ENCODE measurements around the gene SYPL1.

Gene SYPL1

GRCh38 chr7:106100863-106101629, 11.1 kb downstream of the SYPL1 start:
- no peak for DNase-seq (ENCODE audit: extremely low spot score)
- ChIA-PET POLR2A (interaction anchor here (2.7 kb wide), 1 partner anchor 11 kb away, joined by 11 read pairs; the partner anchor contains the start of gene SYPL1), CTCF (interaction anchor here (0.6 kb wide), 1 partner anchor 14 kb away, joined by 4 read pairs; no protein-coding TSS in a partner anchor)
- TF ChIP-seq ELF4 (IDR thresholded peaks at IDR 0.05), result no peak
- no peak for TF ChIP-seq FOXK2 (IDR thresholded peaks at IDR 0.05)
- TF ChIP-seq ZNF384 (IDR thresholded peaks at IDR 0.05), result no peak
- no peak for TF ChIP-seq PKNOX1 (IDR thresholded peaks at IDR 0.05)
- no peak for TF ChIP-seq L3MBTL2 (conservative IDR thresholded peaks at IDR 0.05)
- TF ChIP-seq SP1 (IDR thresholded peaks at IDR 0.05), result no peak
- no peak for TF ChIP-seq ARNT (IDR thresholded peaks at IDR 0.05)
- TF ChIP-seq TARDBP (IDR thresholded peaks at IDR 0.05), result no peak
- TF ChIP-seq HDGF (IDR thresholded peaks at IDR 0.05; ENCODE audit: borderline replicate concordance), result no peak
- no peak for TF ChIP-seq LEF1 (IDR thresholded peaks at IDR 0.05; ENCODE audit: borderline replicate concordance)

DNA sequence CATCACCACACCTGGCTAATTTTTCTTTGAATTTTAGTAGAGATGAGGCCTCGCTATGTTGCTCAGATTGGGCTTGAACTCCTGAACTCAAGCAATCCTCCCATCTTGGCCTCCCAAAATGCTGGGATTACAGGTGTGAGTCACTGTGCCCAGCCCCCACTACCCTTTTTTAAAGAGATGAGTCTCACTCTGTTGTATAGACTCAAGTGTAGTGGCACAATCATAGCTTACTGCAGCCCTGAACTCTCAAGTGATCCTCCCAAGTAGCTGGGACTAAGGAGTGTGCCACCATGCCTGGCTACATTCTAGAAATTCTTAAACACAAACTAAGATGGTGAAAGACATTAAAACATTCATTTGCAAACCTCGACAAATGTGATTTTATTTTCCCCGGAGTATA, 12.6 kb downstream of the SYPL1 start:
- DNase-seq (ENCODE audit: extremely low spot score), result no peak
- POLR2A ChIA-PET, result interaction anchor here (2.7 kb wide), 1 partner anchor 12 kb away, joined by 11 read pairs; the partner anchor contains the start of gene SYPL1
- CTCF ChIA-PET, result no interaction called here
- TF ChIP-seq TARDBP (IDR thresholded peaks at IDR 0.05), result no peak
- TF ChIP-seq FOXA1 (IDR thresholded peaks at IDR 0.05), result no peak
- TF ChIP-seq SUZ12 (IDR thresholded peaks at IDR 0.05), result no peak
- no peak for TF ChIP-seq LEF1 (IDR thresholded peaks at IDR 0.05; ENCODE audit: borderline replicate concordance)
- no peak for TF ChIP-seq ZNF384 (IDR thresholded peaks at IDR 0.05)
- TF ChIP-seq FOXM1 (IDR thresholded peaks at IDR 0.05; ENCODE audit: borderline replicate concordance), result no peak
- no peak for TF ChIP-seq ELF4 (IDR thresholded peaks at IDR 0.05)
- TF ChIP-seq CTBP1 (IDR thresholded peaks at IDR 0.05; ENCODE audit: borderline replicate concordance), result no peak
- no peak for TF ChIP-seq ARNT (IDR thresholded peaks at IDR 0.05)
- no peak for TF ChIP-seq NFRKB (IDR thresholded peaks at IDR 0.05)

DNA sequence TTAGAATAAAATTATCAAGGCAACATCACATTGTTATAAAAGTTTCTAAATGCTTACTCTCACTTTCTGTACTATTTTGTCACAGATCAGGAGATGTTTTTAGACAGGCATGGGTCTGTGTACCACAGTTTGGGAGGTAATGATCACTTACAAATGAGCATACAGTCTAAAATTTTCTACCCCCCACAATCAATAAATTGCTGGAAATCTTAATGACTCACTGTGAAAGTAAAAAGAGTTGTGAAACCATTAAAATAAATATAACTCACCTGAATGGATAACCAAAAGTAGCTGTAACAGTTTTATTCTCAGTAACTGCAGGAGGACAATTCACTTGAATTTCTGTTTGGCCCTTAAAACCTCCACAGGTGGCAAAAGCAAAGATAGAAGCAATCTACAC, 13.2 kb downstream of the SYPL1 start:
- TF ChIP-seq BHLHE40 (IDR thresholded peaks at IDR 0.05; ENCODE audit: borderline replicate concordance) (no peak), TARDBP (IDR thresholded peaks at IDR 0.05) (no peak), FOXM1 (IDR thresholded peaks at IDR 0.05; ENCODE audit: borderline replicate concordance) (no peak), ZNF384 (IDR thresholded peaks at IDR 0.05) (no peak), SP1 (IDR thresholded peaks at IDR 0.05) (no peak), FOXK2 (IDR thresholded peaks at IDR 0.05) (no peak), ELF4 (IDR thresholded peaks at IDR 0.05) (no peak), CTBP1 (IDR thresholded peaks at IDR 0.05; ENCODE audit: borderline replicate concordance) (no peak), SUZ12 (IDR thresholded peaks at IDR 0.05) (no peak), FOXA1 (IDR thresholded peaks at IDR 0.05) (no peak), PKNOX1 (IDR thresholded peaks at IDR 0.05) (no peak), HDGF (IDR thresholded peaks at IDR 0.05; ENCODE audit: borderline replicate concordance) (no peak), LEF1 (IDR thresholded peaks at IDR 0.05; ENCODE audit: borderline replicate concordance) (no peak), L3MBTL2 (conservative IDR thresholded peaks at IDR 0.05) (no peak), NFRKB (IDR thresholded peaks at IDR 0.05) (no peak), ARNT (IDR thresholded peaks at IDR 0.05) (no peak)
- no peak for DNase-seq (ENCODE audit: extremely low spot score)
- CTCF ChIA-PET, result no interaction called here
- POLR2A ChIA-PET, result interaction anchor here (2.7 kb wide), 1 partner anchor 13 kb away, joined by 11 read pairs; the partner anchor contains the start of gene SYPL1

DNA sequence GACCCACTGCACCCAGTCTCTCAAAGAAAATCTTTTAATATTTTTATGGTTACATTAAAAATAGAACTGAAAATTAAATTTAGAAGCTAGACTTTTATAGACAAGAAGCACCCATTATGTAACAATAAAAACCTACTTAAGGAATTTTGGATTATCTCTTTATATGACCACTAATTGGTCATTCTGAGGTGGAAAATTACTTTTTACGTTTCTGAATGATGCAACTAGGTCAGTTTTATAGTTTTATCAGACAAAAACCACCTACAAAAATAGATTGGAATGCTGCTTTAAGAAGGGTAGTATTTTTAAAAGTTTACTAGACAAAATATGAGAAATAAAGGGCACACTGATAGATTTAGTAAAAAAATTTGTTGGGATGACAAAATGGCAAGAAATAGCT, 16.5 kb downstream of the SYPL1 start:
- ChIA-PET POLR2A (no interaction called here), CTCF (interaction anchor here (0.6 kb wide), 1 partner anchor 10 kb away, joined by 3 read pairs; no protein-coding TSS in a partner anchor)
- no peak for DNase-seq (ENCODE audit: extremely low spot score)
- TF ChIP-seq NFRKB (IDR thresholded peaks at IDR 0.05) (no peak), FOXM1 (IDR thresholded peaks at IDR 0.05; ENCODE audit: borderline replicate concordance) (no peak), TARDBP (IDR thresholded peaks at IDR 0.05) (no peak), SP1 (IDR thresholded peaks at IDR 0.05) (no peak), BHLHE40 (IDR thresholded peaks at IDR 0.05; ENCODE audit: borderline replicate concordance) (no peak), ELF4 (IDR thresholded peaks at IDR 0.05) (no peak), ARNT (IDR thresholded peaks at IDR 0.05) (no peak), SUZ12 (IDR thresholded peaks at IDR 0.05) (no peak), CTBP1 (IDR thresholded peaks at IDR 0.05; ENCODE audit: borderline replicate concordance) (no peak), L3MBTL2 (conservative IDR thresholded peaks at IDR 0.05) (no peak), LEF1 (IDR thresholded peaks at IDR 0.05; ENCODE audit: borderline replicate concordance) (no peak), HDGF (IDR thresholded peaks at IDR 0.05; ENCODE audit: borderline replicate concordance) (no peak), FOXA1 (IDR thresholded peaks at IDR 0.05) (no peak), PKNOX1 (IDR thresholded peaks at IDR 0.05) (no peak), FOXK2 (IDR thresholded peaks at IDR 0.05) (no peak), ZNF384 (IDR thresholded peaks at IDR 0.05) (no peak)

DNA sequence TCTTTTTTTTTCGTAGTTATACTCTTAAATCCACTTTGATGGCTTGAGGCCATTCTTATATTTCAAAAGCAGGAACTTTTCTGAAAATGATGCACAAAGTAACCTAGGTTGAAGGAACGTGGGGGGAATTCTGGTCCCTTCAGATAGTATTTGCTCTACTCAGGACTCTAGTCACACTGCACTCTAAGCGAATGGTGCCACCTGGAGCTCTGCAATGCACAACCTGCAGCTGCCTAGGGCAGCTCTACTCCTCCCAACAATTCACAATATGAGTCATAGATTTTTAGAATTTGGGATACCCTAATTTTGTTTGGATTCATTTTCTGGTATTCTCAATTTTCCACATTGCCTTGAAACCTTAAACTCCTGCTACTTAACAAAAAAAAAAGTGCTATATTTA, 17.3 kb downstream of the SYPL1 start:
- TF ChIP-seq HDGF (IDR thresholded peaks at IDR 0.05; ENCODE audit: borderline replicate concordance) (no peak), TARDBP (IDR thresholded peaks at IDR 0.05) (no peak)
- CTCF ChIA-PET, result no interaction called here
- no peak for DNase-seq (ENCODE audit: extremely low spot score)
- POLR2A ChIA-PET, result interaction anchor here (1.3 kb wide), 1 partner anchor 17 kb away, joined by 5 read pairs; the partner anchor contains the start of gene SYPL1

GRCh38 chr7:106092204-106092603, 19.9 kb downstream of the SYPL1 start:
- no peak for TF ChIP-seq FOXK2 (IDR thresholded peaks at IDR 0.05)
- no peak for TF ChIP-seq FOXM1 (IDR thresholded peaks at IDR 0.05; ENCODE audit: borderline replicate concordance)
- no peak for TF ChIP-seq NFRKB (IDR thresholded peaks at IDR 0.05)
- no peak for TF ChIP-seq L3MBTL2 (conservative IDR thresholded peaks at IDR 0.05)
- no peak for TF ChIP-seq ARNT (IDR thresholded peaks at IDR 0.05)
- no peak for TF ChIP-seq ELF4 (IDR thresholded peaks at IDR 0.05)
- no peak for TF ChIP-seq SP1 (IDR thresholded peaks at IDR 0.05)
- TF ChIP-seq TARDBP (IDR thresholded peaks at IDR 0.05), result no peak
- no peak for TF ChIP-seq BHLHE40 (IDR thresholded peaks at IDR 0.05; ENCODE audit: borderline replicate concordance)
- no peak for TF ChIP-seq SUZ12 (IDR thresholded peaks at IDR 0.05)
- DNase-seq (ENCODE audit: extremely low spot score), result no peak
- POLR2A ChIA-PET, result no interaction called here
- CTCF ChIA-PET, result no interaction called here

Data from HEK293T (cell line).